ENCODE data around the gene PCYT1A.
"Not testable (repeated sequence)": the region's sequence is repeated elsewhere in the genome, so short reads cannot be mapped to it uniquely, and the experiment has no call there.

PCYT1A gene

DNA sequence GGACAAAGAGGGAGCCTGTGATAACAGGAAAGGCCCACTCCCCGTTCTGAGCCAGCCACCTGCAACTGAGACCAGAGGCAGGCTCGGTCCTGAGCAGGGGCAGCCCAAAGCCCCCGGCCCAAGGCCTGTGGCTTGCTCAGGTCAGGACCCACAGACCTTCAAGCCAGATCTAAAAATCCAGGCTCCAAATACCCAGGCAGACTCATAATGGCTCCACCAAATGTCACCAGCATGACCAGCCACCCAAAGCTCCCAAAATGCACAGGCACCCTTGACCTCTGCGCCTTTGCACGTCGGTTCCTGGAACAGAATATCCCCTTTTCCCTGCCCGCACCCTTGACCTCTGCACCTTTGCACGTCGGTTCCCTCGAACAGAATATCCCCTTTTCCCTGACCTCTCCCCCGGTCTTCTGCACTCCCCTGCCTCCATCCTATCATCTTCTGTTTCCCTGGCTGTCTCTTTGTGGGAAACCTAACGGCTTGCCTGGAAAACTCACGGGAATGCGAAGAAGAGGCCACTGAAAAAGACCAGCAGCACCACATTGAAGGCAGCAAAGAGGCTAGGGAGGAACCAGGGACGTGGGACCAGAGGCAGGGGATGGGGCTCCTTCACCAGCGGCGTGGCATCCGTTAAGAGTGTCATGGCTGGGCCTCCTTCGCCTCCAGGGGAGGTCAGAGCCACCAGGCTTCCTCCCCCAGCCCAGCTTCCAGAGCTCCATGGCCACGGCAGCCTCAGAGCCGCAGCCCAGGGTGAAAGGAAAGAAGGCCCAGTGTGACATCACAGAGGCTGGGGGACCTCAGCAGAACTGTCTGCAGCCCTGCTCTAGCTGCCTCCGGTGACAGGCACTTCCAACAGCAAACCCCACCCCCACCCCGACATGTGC, 76.6 kb downstream of the PCYT1A start, which contains the start of gene ZDHHC19:
Gene ZDHHC19 (minus strand): TSS at position 728 of the 884 bp plus-strand sequence. CDS start 85 bp downstream, at position 643.
- no peak for DNase-seq

DNA sequence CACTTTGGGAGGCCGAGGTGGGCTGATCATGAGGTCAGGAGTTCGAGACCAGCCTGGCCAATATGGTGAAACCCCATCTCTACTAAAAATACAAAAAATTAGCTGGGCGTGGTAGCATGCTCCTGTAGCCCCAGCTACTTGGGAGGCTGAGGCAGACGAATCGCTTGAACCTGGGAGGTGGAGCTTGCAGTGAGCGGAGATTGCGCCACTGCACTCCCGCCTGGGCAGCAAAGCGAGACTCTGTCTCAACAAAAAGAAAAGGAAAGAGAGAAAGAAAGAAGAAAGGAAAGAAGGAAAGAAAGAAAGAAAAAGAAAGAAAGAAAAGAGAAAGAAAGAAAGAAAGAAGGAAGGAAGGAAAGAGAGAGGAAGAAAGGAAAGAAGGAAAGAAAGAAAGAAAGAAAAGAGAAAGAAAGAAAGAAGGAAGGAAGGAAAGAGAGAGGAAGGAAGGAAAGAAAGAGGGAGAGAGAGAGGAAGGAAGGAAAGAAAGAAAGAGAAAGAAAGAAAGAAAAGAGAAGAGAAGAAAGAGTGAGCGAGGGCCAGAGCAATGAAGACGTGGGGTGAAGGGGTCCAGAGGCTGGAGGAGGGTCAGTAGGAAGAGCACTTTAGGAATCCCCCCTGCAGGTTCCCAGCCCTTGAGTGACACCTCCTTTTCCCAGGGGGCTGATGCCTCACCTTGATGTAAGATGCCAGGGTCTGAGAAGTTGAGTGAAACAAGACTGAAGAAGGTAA, 77.4 kb downstream of the PCYT1A start:
- DNase-seq: not testable (repeated sequence)

DNA sequence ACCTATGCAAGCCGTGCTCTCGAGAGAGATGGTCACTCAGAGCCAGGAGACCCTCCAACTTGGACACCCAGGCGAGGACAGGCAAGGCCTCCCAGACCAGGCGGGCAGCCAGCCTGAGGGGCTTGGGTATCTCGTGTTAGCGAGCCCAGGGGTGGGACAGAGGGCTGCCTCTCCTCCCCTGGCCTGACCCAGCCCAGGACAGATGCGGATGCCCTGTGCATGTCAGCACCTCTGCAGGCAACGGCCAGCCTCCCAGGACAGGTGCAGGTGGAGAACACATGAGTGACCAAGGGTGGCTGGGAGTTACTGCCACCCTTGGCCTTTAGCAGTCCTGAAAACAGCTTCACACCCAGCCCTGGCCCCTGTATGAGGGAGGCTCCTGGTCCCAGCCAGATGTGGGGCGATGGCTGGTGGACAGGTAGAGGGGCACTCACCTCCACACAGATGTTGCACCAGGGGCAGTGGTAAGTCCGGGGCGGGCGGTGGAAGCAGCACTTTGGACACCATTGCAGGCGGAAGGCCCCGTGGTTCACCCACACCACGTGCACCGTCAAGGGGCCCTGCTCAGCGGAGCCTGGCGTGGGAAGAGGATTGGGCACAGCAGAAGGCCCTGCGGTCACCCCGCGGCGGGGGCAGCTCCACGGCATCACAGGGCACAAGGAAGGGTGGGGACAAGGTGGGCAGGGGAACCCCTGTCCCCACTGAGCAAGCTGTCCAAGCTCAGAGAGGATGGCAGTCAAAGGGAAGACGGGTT, 78.4 kb downstream of the PCYT1A start:
- no peak for DNase-seq

DNA sequence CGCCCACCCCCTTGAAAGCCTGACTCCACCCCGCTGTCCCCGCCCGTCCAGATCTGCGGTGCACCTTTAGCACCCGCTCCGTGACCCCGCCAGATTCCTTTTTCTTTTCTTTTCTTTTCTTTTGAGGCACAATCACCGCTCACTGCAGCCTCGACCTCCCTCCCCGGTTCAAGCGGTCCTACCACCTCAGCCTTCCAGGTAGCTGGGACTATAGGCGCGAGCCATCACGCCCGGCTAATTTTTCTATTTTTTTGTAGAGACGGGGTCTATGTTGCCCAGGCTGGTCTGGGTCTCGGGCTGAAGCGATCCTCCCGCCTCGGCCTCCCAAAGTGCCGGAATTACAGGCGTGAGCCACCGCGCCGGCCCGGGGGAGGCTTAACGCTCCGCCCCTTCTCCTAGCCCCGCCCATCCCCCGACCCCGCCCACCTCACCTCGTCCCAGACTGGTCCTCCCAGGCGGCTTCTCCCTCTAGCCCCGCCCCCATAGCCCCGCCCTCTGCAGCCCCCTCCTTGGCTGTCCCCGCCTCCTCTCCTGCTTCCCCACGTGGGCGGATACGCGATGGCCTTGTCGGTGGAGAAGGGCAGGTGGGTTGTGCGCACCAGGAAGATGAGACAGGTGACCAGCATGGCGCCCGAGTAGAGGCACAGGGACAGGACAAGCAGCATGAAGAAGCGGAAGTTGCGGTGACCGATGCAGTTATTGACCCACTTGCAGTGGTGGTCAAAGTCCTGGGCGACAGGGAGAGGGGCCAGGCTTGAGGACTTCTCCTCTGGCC, 79.5 kb downstream of the PCYT1A start:
- peak; percentile 50 to 64 for DNase-seq

GRCh38 chr3:196207159-196207832, 80.2 kb downstream of the PCYT1A start:
- no peak for DNase-seq

- not testable (repeated sequence) for DNase-seq
These were observed 81.9 kb downstream of the PCYT1A start for GRCh38 chr3:196205442-196206205.

- no peak for DNase-seq
These were observed 83.7 kb downstream of the PCYT1A start for GRCh38 chr3:196203846-196204245.

DNA sequence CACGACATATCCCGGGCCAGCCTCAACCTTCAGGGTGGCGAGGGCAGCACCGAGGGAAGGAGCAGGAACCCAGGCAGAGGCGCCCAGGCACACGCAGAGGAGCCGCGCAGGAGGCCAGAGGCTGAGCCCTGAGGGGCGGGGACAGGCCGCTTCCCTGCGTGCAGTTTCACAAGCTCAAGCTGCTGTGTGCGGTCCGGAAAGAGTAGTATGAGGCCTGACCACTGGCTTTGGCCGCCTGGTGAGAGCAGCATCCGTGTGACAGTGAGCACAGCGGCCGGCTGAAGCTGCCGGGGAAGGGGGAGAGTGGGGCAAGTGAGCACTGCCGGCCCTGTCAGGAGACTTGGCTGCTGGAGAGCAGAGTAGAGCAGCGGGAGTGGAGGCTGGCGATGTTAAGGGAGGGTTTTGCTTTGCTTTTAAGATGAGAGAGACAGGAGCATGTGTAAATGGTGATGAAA, 85.0 kb downstream of the PCYT1A start:
- no peak for DNase-seq

GRCh38 chr3:196198771-196199753, 88.5 kb downstream of the PCYT1A start:
- no peak for DNase-seq

DNA sequence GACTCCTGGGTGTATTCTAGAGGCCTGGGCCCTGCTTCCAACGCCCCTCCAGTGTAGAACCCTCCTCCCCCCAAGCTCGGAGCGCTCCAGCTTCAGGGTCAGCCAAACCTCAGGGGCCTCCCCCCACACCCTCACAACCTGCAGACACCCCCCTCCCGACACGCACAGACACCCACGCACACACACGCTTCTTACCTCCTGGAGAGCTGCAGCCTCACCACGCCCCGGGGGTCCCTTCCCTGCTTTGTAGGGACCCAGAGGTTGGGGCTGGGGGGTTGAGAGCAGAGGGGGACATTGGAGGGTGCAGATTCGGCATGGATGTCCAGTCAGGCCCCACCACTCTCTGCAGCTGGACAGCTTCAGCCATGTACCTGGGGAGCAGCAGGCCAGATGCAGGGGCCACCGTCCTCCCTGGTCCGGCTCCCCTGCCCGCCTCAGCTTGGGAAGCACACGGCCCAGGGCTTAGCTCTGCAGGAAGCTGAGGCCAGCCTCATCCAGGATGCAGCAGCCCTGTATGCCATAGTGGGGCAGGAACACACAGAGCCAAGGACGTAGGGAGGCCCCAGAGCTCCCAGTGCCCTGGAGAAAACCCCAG, 89.3 kb downstream of the PCYT1A start:
- no peak for DNase-seq

DNA sequence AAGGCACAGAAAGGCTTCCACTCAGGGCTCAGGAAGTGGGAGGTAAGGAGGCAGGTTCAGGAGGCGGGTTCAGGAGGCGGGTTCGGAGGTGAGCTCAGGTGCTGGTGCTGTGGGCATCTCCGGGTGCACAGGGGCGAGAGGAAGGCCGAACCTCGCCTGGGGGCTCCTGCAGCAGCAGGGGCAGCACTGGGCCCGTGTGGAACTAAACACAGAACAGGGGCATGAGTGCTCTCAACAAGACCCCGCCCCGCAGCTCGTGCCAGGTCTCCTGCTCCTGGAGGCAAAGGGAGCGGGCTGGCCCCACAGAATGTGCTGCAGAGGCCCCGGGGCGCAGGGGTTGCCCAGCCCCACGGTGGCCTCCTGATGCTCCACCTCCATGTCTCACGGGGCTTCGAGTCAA, 90.0 kb downstream of the PCYT1A start:
- DNase-seq: no peak

DNA sequence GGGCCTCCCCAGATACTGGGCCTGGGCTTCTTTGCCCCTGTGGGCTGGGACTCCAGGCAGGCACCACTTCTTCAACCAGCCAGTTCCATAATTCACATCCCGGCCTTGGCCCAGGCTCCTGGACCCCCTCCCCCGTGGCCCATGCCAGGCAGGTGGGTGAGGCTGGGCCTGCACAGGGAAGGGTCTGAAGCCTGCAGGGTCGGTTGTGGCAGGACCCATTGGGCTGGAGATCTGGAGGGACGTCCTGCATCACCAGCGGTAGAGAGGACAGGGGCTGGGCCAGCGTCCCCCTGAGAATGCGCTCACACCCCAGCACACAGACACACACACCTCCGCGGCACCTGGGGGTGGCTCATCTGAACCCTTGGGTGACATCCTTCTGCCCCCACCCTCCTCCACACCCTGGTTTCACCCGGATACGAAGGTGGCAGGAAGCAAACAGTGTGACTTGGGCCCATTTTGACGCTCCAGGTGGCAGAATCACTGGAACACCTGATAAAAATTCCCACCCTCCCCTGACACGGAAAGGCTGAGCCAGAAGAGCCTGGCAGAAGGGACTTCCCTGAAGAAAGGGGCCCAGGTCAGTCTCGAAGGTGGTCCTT, 91.8 kb downstream of the PCYT1A start:
- DNase-seq: no peak

GRCh38 chr3:196194542-196194915, 93.0 kb downstream of the PCYT1A start:
- DNase-seq: no peak

- DNase-seq: no peak
These were observed 93.6 kb downstream of the PCYT1A start for GRCh38 chr3:196193736-196194541.

GRCh38 chr3:196193133-196193735, 94.3 kb downstream of the PCYT1A start:
- DNase-seq: no peak

- DNase-seq: peak in 1 of 2 donors; percentile 18
These were observed 94.9 kb downstream of the PCYT1A start for GRCh38 chr3:196192524-196193051.

DNA sequence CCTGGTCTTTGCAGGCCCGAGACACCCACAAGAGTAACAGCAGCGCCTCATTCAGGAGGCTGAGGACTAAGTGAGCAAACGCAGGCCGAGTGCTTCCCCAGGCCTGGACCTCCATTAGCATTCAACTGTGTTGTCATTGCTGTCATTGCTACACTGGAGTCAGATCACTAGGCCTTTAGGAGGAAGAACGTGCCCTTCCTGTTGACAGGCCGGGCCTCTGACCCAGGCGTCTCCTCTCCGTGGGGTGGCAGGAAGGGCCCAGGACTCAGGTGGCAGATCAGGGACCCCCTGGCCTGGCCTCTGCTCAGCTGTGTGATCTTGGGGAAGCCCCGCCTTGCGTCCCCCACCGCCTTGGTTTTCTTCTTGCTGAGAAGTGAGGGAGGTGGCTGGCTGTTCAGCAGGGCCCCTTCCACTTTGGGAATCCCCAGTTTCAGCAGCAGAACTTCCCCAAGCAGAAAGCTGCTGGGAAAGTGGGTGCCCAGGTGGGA, 95.4 kb downstream of the PCYT1A start:
- peak; percentile 19 to 23 for DNase-seq

Measured in stimulated activated CD4-positive, alpha-beta T cell treated with anti-CD3 and anti-CD28 coated beads, Interleukin-2, amount 100 ng/mL, for 48 hours (primary cell).